GM18951 (cell line): Measurements from ENCODE around the gene SCN9A.
"Not testable (repeated sequence)": the region's sequence is repeated elsewhere in the genome, so short reads cannot be mapped to it uniquely, and the experiment has no call there.

Experiments
- POLR2A ChIP-seq: IDR thresholded peaks from 4 replicates; pipeline ENCODE4 v1.6.1; 2011; ENCODE audit warnings: mild to moderate bottlenecking; ENCODE audit not compliant: insufficient read length, insufficient read depth; ENCODE audit errors: extremely low read depth
- in situ Hi-C: fragments of 300-500 bp; cut with MboI; formaldehyde crosslinking; loops from one replicate; pipeline ENCODE4 v1.12.0; 2022; ENCODE audit warnings: low sequenced_read_pairs, mixed read lengths, inconsistent platforms; ENCODE audit not compliant: unreplicated experiment

SCN9A gene

GRCh38 chr2:166238176-166238575 lies 137.6 kb downstream of the SCN9A start:
- no peak for TF ChIP-seq POLR2A
- in situ Hi-C loops: no loop called here

GRCh38 chr2:166234112-166234846 lies 141.5 kb downstream of the SCN9A start:
- in situ Hi-C loops: no loop called here
- TF ChIP-seq POLR2A: no peak

- in situ Hi-C loops: no loop called here
- no peak for TF ChIP-seq POLR2A
Observed at GRCh38 chr2:166233244-166233643, 142.5 kb downstream of the SCN9A start.

GRCh38 chr2:166230724-166231070 lies 145.0 kb downstream of the SCN9A start:
- in situ Hi-C loops: no loop called here

GRCh38 chr2:166230024-166230723 lies 145.6 kb downstream of the SCN9A start:
- TF ChIP-seq POLR2A: no peak
- in situ Hi-C loops: no loop called here

More at GRCh38 chr2:166230724-166231070, 145.0 kb downstream of the SCN9A start:
- no peak for TF ChIP-seq POLR2A

- in situ Hi-C loops: no loop called here
- TF ChIP-seq POLR2A: no peak
Observed at GRCh38 chr2:166229678-166230023, 146.1 kb downstream of the SCN9A start.

GRCh38 chr2:166224197-166224596 lies 151.5 kb downstream of the SCN9A start:
- TF ChIP-seq POLR2A: no peak
- in situ Hi-C loops: no loop called here

GRCh38 chr2:166223298-166223697 lies 152.4 kb downstream of the SCN9A start:
- TF ChIP-seq POLR2A: no peak
- in situ Hi-C loops: no loop called here

- no peak for TF ChIP-seq POLR2A
- in situ Hi-C loops: no loop called here
Observed at GRCh38 chr2:166211079-166211478, 164.7 kb downstream of the SCN9A start.

GRCh38 chr2:166209944-166210343 lies 165.8 kb downstream of the SCN9A start:
- in situ Hi-C loops: not testable (repeated sequence)

- in situ Hi-C loops: not testable (repeated sequence)
Observed at GRCh38 chr2:166209367-166209766, 166.4 kb downstream of the SCN9A start.

- in situ Hi-C loops: not testable (repeated sequence)
Observed at GRCh38 chr2:166206153-166206552, 169.6 kb downstream of the SCN9A start.

- in situ Hi-C loops: no loop called here
- TF ChIP-seq POLR2A: no peak
Observed at GRCh38 chr2:166202778-166203177, 173.0 kb downstream of the SCN9A start.

- no peak for TF ChIP-seq POLR2A
- in situ Hi-C loops: no loop called here
Observed at GRCh38 chr2:166197446-166197845, 178.3 kb downstream of the SCN9A start.
